Progenitor cell of endocrine pancreas (in vitro differentiated cells): ENCODE measurements around the gene METTL24. TPM values are rescaled to one million over a fixed set of nuclear protein-coding genes. Genes with fewer than 3 reads are reported as not detected.
"Not testable (repeated sequence)": the region's sequence is repeated elsewhere in the genome, so short reads cannot be mapped to it uniquely, and the experiment has no call there.

Experiments used
- DNase-seq: peaks from one replicate; pipeline ENCODE4 v3.0.0; 2021; ENCODE audit warnings: low spot score; ENCODE audit not compliant: unreplicated experiment
- H3K27ac Mint-ChIP-seq: 2 replicates; pipeline ENCODE4 v1.8.0; 2021; ENCODE audit warnings: mild to moderate bottlenecking, moderate library complexity, mixed read lengths
- H3K27me3 Mint-ChIP-seq: 2 replicates; pipeline ENCODE4 v1.8.0; 2021; ENCODE audit warnings: mixed read lengths
- H3K36me3 Mint-ChIP-seq: 2 replicates; pipeline ENCODE4 v1.8.0; 2022; ENCODE audit warnings: mixed read lengths; ENCODE audit not compliant: insufficient read depth
- H3K4me1 Mint-ChIP-seq: 2 replicates; pipeline ENCODE4 v1.8.0; 2021; ENCODE audit warnings: low read depth, mixed read lengths
- H3K4me3 Mint-ChIP-seq: 2 replicates; pipeline ENCODE4 v1.8.0; 2021; ENCODE audit warnings: low read depth, mild to moderate bottlenecking, moderate library complexity, mixed read lengths
- H3K9me3 Mint-ChIP-seq: 2 replicates; pipeline ENCODE4 v1.8.0; 2021; ENCODE audit warnings: low read depth, mixed read lengths
- CTCF ChIP-seq: fragments of 200-600 bp; sonication (generic); IDR thresholded peaks from one replicate; pipeline ENCODE4 v1.5.0; 2021; ENCODE audit warnings: antibody characterized with exemption, mild to moderate bottlenecking; ENCODE audit not compliant: unreplicated experiment
- total RNA-seq: library from RNA; stranded (reverse); gene quantifications from 2 replicates; pipeline ENCODE4 v1.2.1, GENCODE V29; 2021

METTL24 gene
- total RNA-seq, 1 donor from 2014 or later, result 10.0 TPM

- H3K4me1 Mint-ChIP-seq, result peaks cover 20% of the 10 kb centered on the region
- peaks cover 7% of the 10 kb centered on the region for H3K36me3 Mint-ChIP-seq
- H3K4me3 Mint-ChIP-seq, result no peak overlapping the region
- no peak for TF ChIP-seq CTCF
- H3K27ac Mint-ChIP-seq, result no peak overlapping the region
- DNase-seq, result no peak
- no peaks in the 10 kb centered on the region for H3K27me3 Mint-ChIP-seq
- peaks cover 3% of the 10 kb centered on the region for H3K9me3 Mint-ChIP-seq
Measured at GRCh38 chr6:110284855-110285254, 73.3 kb downstream of the METTL24 start.

DNA sequence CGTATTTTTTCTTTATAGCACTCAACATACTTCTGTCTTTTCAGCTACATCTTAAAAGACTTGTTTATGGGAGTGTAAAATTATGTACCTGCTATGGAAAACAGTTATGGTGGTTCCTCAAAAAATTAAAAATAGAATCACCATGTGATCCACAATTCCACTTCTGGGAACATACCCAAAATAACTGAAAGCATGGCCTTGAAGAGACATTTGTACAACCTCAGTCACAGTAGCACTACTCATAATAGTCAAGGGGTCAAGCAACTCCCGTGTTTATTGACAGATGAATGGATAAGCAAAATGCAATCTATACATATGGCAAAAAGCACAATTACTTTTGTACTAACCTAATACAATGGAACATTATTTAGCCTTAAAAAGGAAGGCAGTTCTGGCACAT is 74.5 kb downstream of the METTL24 start:
- peaks cover 20% of the 10 kb centered on the region for H3K4me1 Mint-ChIP-seq
- H3K27me3 Mint-ChIP-seq, result no peaks in the 10 kb centered on the region
- H3K36me3 Mint-ChIP-seq, result peaks cover 4% of the 10 kb centered on the region
- TF ChIP-seq CTCF, result no peak
- H3K27ac Mint-ChIP-seq, result no peak overlapping the region
- no peak for DNase-seq
- peaks cover 3% of the 10 kb centered on the region for H3K9me3 Mint-ChIP-seq
- H3K4me3 Mint-ChIP-seq, result no peak overlapping the region

DNA sequence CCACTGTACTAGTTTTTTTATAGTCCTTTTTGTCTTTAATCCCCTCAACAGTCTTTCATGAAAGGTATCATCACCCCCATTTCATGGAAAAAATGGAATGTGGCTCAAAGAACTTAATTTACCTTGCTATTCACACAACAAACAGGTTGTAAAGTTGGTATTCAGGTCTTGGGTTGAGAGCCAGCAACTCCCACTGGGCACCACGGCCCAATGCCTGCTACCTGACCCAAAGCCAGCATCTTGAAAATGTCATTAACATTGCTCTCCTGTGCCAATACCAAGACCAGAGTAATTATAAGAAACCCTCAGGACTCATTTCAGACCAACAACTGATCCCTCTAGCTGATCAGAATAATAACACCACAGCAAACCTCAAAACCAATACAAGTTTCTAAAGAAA is 75.7 kb downstream of the METTL24 start:
- Mint-ChIP-seq H3K27ac (no peak overlapping the region), H3K9me3 (peaks cover 3% of the 10 kb centered on the region), H3K27me3 (no peaks in the 10 kb centered on the region), H3K4me1 (peaks cover 16% of the 10 kb centered on the region), H3K36me3 (peaks cover 3% of the 10 kb centered on the region), H3K4me3 (no peak overlapping the region)
- TF ChIP-seq CTCF, result no peak
- DNase-seq, result no peak

GRCh38 chr6:110277100-110277665 is 81.0 kb downstream of the METTL24 start:
- DNase-seq, result no peak
- TF ChIP-seq CTCF, result no peak
- Mint-ChIP-seq H3K36me3 (peaks cover 9% of the 10 kb centered on the region), H3K9me3 (peaks cover 10% of the 10 kb centered on the region), H3K27me3 (no peaks in the 10 kb centered on the region), H3K4me3 (no peak overlapping the region), H3K27ac (no peak overlapping the region), H3K4me1 (peaks cover 9% of the 10 kb centered on the region)

DNA sequence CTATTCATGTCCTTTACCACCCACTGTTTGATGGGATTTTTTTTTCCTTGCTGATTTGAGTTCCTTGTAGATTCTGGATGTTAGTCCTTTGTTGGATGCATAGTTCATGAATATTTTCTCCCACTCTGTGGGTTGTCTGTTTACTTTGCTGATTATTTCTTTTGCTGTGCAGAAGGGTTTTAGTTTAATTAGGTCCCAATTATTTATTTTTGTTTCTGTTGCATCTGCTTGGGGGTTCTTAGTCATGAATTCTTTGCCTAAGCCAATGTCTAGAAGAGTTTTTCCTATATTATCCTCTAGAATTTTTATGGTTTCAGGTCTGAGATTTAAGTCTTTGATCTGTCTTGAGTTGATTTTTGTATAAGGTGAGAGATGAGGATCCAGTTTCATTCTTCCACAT is 85.4 kb downstream of the METTL24 start:
- not testable (repeated sequence) for H3K27ac Mint-ChIP-seq, H3K9me3 Mint-ChIP-seq, DNase-seq, H3K36me3 Mint-ChIP-seq, H3K4me3 Mint-ChIP-seq, H3K27me3 Mint-ChIP-seq, H3K4me1 Mint-ChIP-seq

DNA sequence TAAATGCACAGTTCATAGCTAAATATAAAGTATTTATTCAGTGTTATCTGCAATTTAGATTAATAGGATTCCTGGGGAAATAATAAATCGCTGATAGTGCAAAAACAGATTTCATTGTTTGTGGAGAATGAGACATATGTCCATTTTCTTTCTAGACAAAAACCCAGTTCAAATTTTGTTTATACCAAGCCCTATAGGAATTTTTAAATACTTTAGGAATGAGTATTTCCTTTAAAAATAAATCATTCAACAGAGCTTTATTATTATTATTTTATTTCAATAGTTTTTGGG is 86.5 kb downstream of the METTL24 start:
- no peak for TF ChIP-seq CTCF
- Mint-ChIP-seq H3K27ac (no peak overlapping the region), H3K27me3 (no peaks in the 10 kb centered on the region), H3K9me3 (peaks cover 7% of the 10 kb centered on the region), H3K4me3 (no peak overlapping the region), H3K4me1 (peaks cover 5% of the 10 kb centered on the region), H3K36me3 (peaks cover 8% of the 10 kb centered on the region)
- no peak for DNase-seq
